ENCODE results near the gene NEURL4.

Gene NEURL4

GRCh38 chr17:7328009-7328408 lies 1.1 kb downstream of the NEURL4 start:
- in situ Hi-C loops (cut with HindIII; ENCODE audit: low pct_ligation_motif_present, low sequenced_read_pairs), result no loop called here
- Histone ChIP-seq H3K27me3 (replicated peaks) (no peaks in the 10 kb centered on the region), H3K27ac (no peak overlapping the region), H3K36me3 (replicated peaks) (peaks cover 19% of the 10 kb centered on the region), H3K4me3 (ENCODE audit: low read depth, low read length) (no peak overlapping the region)
- no peak for DNase-seq
- TF ChIP-seq CTCF (IDR thresholded peaks at IDR 0.05; ENCODE audit: low read depth, low read length, missing control alignments), result no peak

GRCh38 chr17:7327501-7327900 lies 1.6 kb downstream of the NEURL4 start:
- H3K4me3 ChIP-seq (ENCODE audit: low read depth, low read length), result no peak overlapping the region
- DNase-seq, result no peak
- in situ Hi-C loops (cut with HindIII; ENCODE audit: low pct_ligation_motif_present, low sequenced_read_pairs), result no loop called here
- H3K36me3 ChIP-seq (replicated peaks), result peaks cover 24% of the 10 kb centered on the region
- TF ChIP-seq CTCF (IDR thresholded peaks at IDR 0.05; ENCODE audit: low read depth, low read length, missing control alignments), result no peak
- no peak overlapping the region for H3K27ac ChIP-seq
- no peaks in the 10 kb centered on the region for H3K27me3 ChIP-seq (replicated peaks)

GRCh38 chr17:7327056-7327455 lies 2.1 kb downstream of the NEURL4 start:
- H3K27me3 ChIP-seq (replicated peaks), result no peaks in the 10 kb centered on the region
- no peak overlapping the region for H3K4me3 ChIP-seq (ENCODE audit: low read depth, low read length)
- no peak for DNase-seq
- no peak overlapping the region for H3K27ac ChIP-seq
- no peak for TF ChIP-seq CTCF (IDR thresholded peaks at IDR 0.05; ENCODE audit: low read depth, low read length, missing control alignments)
- in situ Hi-C loops (cut with HindIII; ENCODE audit: low pct_ligation_motif_present, low sequenced_read_pairs), result no loop called here
- H3K36me3 ChIP-seq (replicated peaks), result peaks cover 28% of the 10 kb centered on the region

GRCh38 chr17:7326186-7326585 lies 2.9 kb downstream of the NEURL4 start:
- Histone ChIP-seq H3K27me3 (replicated peaks) (no peaks in the 10 kb centered on the region), H3K27ac (no peak overlapping the region), H3K4me3 (ENCODE audit: low read depth, low read length) (no peak overlapping the region), H3K36me3 (replicated peaks) (peaks cover 37% of the 10 kb centered on the region)
- no peak for TF ChIP-seq CTCF (IDR thresholded peaks at IDR 0.05; ENCODE audit: low read depth, low read length, missing control alignments)
- in situ Hi-C loops (cut with HindIII; ENCODE audit: low pct_ligation_motif_present, low sequenced_read_pairs), result no loop called here
- DNase-seq, result no peak

GRCh38 chr17:7325031-7325528 lies 4.1 kb downstream of the NEURL4 start:
- no peak for TF ChIP-seq CTCF (IDR thresholded peaks at IDR 0.05; ENCODE audit: low read depth, low read length, missing control alignments)
- Histone ChIP-seq H3K27me3 (replicated peaks) (no peaks in the 10 kb centered on the region), H3K27ac (no peak overlapping the region), H3K36me3 (replicated peaks) (peaks cover 43% of the 10 kb centered on the region), H3K4me3 (ENCODE audit: low read depth, low read length) (no peak overlapping the region)
- no peak for DNase-seq
- in situ Hi-C loops (cut with HindIII; ENCODE audit: low pct_ligation_motif_present, low sequenced_read_pairs), result no loop called here

- Histone ChIP-seq H3K4me3 (ENCODE audit: low read depth, low read length) (no peak overlapping the region), H3K36me3 (replicated peaks) (peaks cover 43% of the 10 kb centered on the region), H3K27ac (no peak overlapping the region), H3K27me3 (replicated peaks) (no peaks in the 10 kb centered on the region)
- no peak for TF ChIP-seq CTCF (IDR thresholded peaks at IDR 0.05; ENCODE audit: low read depth, low read length, missing control alignments)
- DNase-seq, result no peak
- in situ Hi-C loops (cut with HindIII; ENCODE audit: low pct_ligation_motif_present, low sequenced_read_pairs), result no loop called here
These were observed 4.7 kb downstream of the NEURL4 start for GRCh38 chr17:7324438-7324779.
